BLaER1 (cell line): ENCODE data around the gene ZNF609.

ENCODE experiments used
- H3K27ac ChIP-seq: shearing (Covaris generic); formaldehyde crosslinking; 2 replicates; pipeline ENCODE4 v1.8.1; 2022
- H3K27me3 ChIP-seq: shearing (Covaris generic); formaldehyde crosslinking; 2 replicates; pipeline ENCODE4 v1.8.1; 2022
- H3K36me3 ChIP-seq: shearing (Covaris generic); formaldehyde crosslinking; 2 replicates; pipeline ENCODE4 v1.8.1; 2022
- H3K4me1 ChIP-seq: shearing (Covaris generic); formaldehyde crosslinking; 2 replicates; pipeline ENCODE4 v1.8.1; 2022
- H3K4me2 ChIP-seq: shearing (Covaris generic); formaldehyde crosslinking; 2 replicates; pipeline ENCODE4 v1.8.1; 2022
- H3K4me3 ChIP-seq: shearing (Covaris generic); formaldehyde crosslinking; 2 replicates; pipeline ENCODE4 v1.8.1; 2022
- H3K9ac ChIP-seq: shearing (Covaris generic); formaldehyde crosslinking; 2 replicates; pipeline ENCODE4 v1.8.1; 2022
- H3K9me3 ChIP-seq: shearing (Covaris generic); formaldehyde crosslinking; 2 replicates; pipeline ENCODE4 v1.8.1; 2022
- H4K20me1 ChIP-seq: shearing (Covaris generic); formaldehyde crosslinking; 2 replicates; pipeline ENCODE4 v1.8.1; 2022
- Cebpa-rat ChIP-seq: shearing (Covaris generic); IDR thresholded peaks from 2 replicates; pipeline ENCODE4 v1.8.1; 2022

ZNF609 gene

GRCh38 chr15:64460206-64460723, at the start of gene ZNF609:
Gene ZNF609 (plus strand): TSS chr15:64460578. CDS start chr15:64499420, 38,842 bp downstream.
- H3K36me3 ChIP-seq: 0 out of 2 replicates have a peak, but pooled peaks cover 2% of the 10 kb centered on the region
- no peaks in the 10 kb centered on the region for H3K9me3 ChIP-seq
- H3K9ac ChIP-seq: peak within 1 kb of the TSS; percentile 83
- no peaks in the 10 kb centered on the region for H3K27me3 ChIP-seq
- H4K20me1 ChIP-seq: peaks cover 38% of the 10 kb centered on the region
- no peak for TF ChIP-seq Cebpa-rat
- peak within 1 kb of the TSS; percentile 83 for H3K27ac ChIP-seq
- peak within 1 kb of the TSS; percentile 87 for H3K4me2 ChIP-seq
- H3K4me3 ChIP-seq: peak within 1 kb of the TSS; percentile 71
- H3K4me1 ChIP-seq: peaks cover 66% of the 10 kb centered on the region

GRCh38 chr15:64412216-64412615, 48.2 kb upstream of the ZNF609 start:
- Histone ChIP-seq H3K4me3 (no peak overlapping the region), H3K4me1 (no peaks in the 10 kb centered on the region), H3K9ac (no peak overlapping the region), H3K27me3 (no peaks in the 10 kb centered on the region), H3K9me3 (no peaks in the 10 kb centered on the region), H4K20me1 (no peaks in the 10 kb centered on the region), H3K27ac (no peak overlapping the region), H3K36me3 (peaks cover 86% of the 10 kb centered on the region), H3K4me2 (no peak overlapping the region)
- no peak for TF ChIP-seq Cebpa-rat

- no peak overlapping the region for H3K4me3 ChIP-seq
- no peak overlapping the region for H3K9ac ChIP-seq
- no peak overlapping the region for H3K4me2 ChIP-seq
- peaks cover 88% of the 10 kb centered on the region for H3K36me3 ChIP-seq
- H4K20me1 ChIP-seq: no peaks in the 10 kb centered on the region
- no peak for TF ChIP-seq Cebpa-rat
- no peaks in the 10 kb centered on the region for H3K27me3 ChIP-seq
- H3K4me1 ChIP-seq: no peaks in the 10 kb centered on the region
- H3K9me3 ChIP-seq: no peaks in the 10 kb centered on the region
- no peak overlapping the region for H3K27ac ChIP-seq
Measured at GRCh38 chr15:64422697-64423096, 37.7 kb upstream of the ZNF609 start.

- Histone ChIP-seq H3K27ac (no peak overlapping the region), H3K4me2 (no peak overlapping the region), H3K4me1 (peaks cover 6% of the 10 kb centered on the region), H3K9me3 (no peaks in the 10 kb centered on the region), H4K20me1 (no peaks in the 10 kb centered on the region), H3K36me3 (peaks cover 87% of the 10 kb centered on the region), H3K27me3 (no peaks in the 10 kb centered on the region), H3K9ac (no peak overlapping the region), H3K4me3 (no peak overlapping the region)
- no peak for TF ChIP-seq Cebpa-rat
Measured at GRCh38 chr15:64423970-64424369, 36.4 kb upstream of the ZNF609 start.

GRCh38 chr15:64425221-64425620, 35.2 kb upstream of the ZNF609 start:
- H3K36me3 ChIP-seq: peaks cover 75% of the 10 kb centered on the region

GRCh38 chr15:64426845-64427465, 33.4 kb upstream of the ZNF609 start:
- Histone ChIP-seq H3K9me3 (no peaks in the 10 kb centered on the region), H3K4me1 (peaks cover 30% of the 10 kb centered on the region), H3K27me3 (no peaks in the 10 kb centered on the region), H3K9ac (no peak overlapping the region), H3K4me3 (no peak overlapping the region), H4K20me1 (no peaks in the 10 kb centered on the region), H3K36me3 (peaks cover 59% of the 10 kb centered on the region), H3K27ac (no peak overlapping the region), H3K4me2 (no peak overlapping the region)
- no peak for TF ChIP-seq Cebpa-rat

More at GRCh38 chr15:64425221-64425620, 35.2 kb upstream of the ZNF609 start:
- peaks cover 19% of the 10 kb centered on the region for H3K4me1 ChIP-seq
- no peaks in the 10 kb centered on the region for H3K27me3 ChIP-seq
- H3K4me3 ChIP-seq: no peak overlapping the region
- no peak overlapping the region for H3K9ac ChIP-seq
- TF ChIP-seq Cebpa-rat: no peak
- H3K4me2 ChIP-seq: no peak overlapping the region
- H3K9me3 ChIP-seq: no peaks in the 10 kb centered on the region
- H4K20me1 ChIP-seq: no peaks in the 10 kb centered on the region
- no peak overlapping the region for H3K27ac ChIP-seq

- no peaks in the 10 kb centered on the region for H4K20me1 ChIP-seq
- H3K4me2 ChIP-seq: peak overlapping the region; percentile 68
- peak overlapping the region; percentile 85 for H3K27ac ChIP-seq
- H3K9me3 ChIP-seq: no peaks in the 10 kb centered on the region
- no peaks in the 10 kb centered on the region for H3K27me3 ChIP-seq
- peak overlapping the region; percentile 73 for H3K9ac ChIP-seq
- TF ChIP-seq Cebpa-rat: no peak
- peaks cover 30% of the 10 kb centered on the region for H3K4me1 ChIP-seq
- H3K36me3 ChIP-seq: peaks cover 50% of the 10 kb centered on the region
- H3K4me3 ChIP-seq: no peak overlapping the region
Measured at GRCh38 chr15:64429448-64429847, 30.9 kb upstream of the ZNF609 start.

- Histone ChIP-seq H3K9ac (peak overlapping the region; percentile 73), H3K27ac (peak overlapping the region; percentile 85), H3K36me3 (peaks cover 48% of the 10 kb centered on the region)
Measured at GRCh38 chr15:64430000-64430735, 30.2 kb upstream of the ZNF609 start.

GRCh38 chr15:64437982-64438381, 22.4 kb upstream of the ZNF609 start:
- no peaks in the 10 kb centered on the region for H3K27me3 ChIP-seq
- H4K20me1 ChIP-seq: no peaks in the 10 kb centered on the region
- H3K36me3 ChIP-seq: peaks cover 22% of the 10 kb centered on the region
- H3K9me3 ChIP-seq: no peaks in the 10 kb centered on the region
- H3K27ac ChIP-seq: no peak overlapping the region
- no peak overlapping the region for H3K4me3 ChIP-seq
- peak overlapping the region; percentile 55 for H3K4me2 ChIP-seq
- H3K4me1 ChIP-seq: peaks cover 17% of the 10 kb centered on the region
- no peak for TF ChIP-seq Cebpa-rat
- H3K9ac ChIP-seq: no peak overlapping the region

More at GRCh38 chr15:64430000-64430735, 30.2 kb upstream of the ZNF609 start:
- Histone ChIP-seq H3K4me2 (peak overlapping the region; percentile 68), H3K4me3 (no peak overlapping the region), H3K27me3 (no peaks in the 10 kb centered on the region), H3K4me1 (peaks cover 30% of the 10 kb centered on the region), H4K20me1 (no peaks in the 10 kb centered on the region), H3K9me3 (no peaks in the 10 kb centered on the region)
- TF ChIP-seq Cebpa-rat: peak; percentile 63; the same call in 1 of the 2 replicates
